ENCODE data around the gene PCDH9.

- TF ChIP-seq SUZ12 (IDR thresholded peaks at IDR 0.05; ENCODE audit: extremely low read depth, insufficient read depth, insufficient read length) (no peak), YY1 (IDR thresholded peaks at IDR 0.05; ENCODE audit: insufficient read depth, insufficient read length) (no peak)
Observed at GRCh38 chr13:66829803-66830202, 400.3 kb downstream of the PCDH9 start.

Data from NT2/D1 (cell line).